ENCODE results near the gene TMEM143. TPM values are rescaled to one million over a fixed set of nuclear protein-coding genes. Genes with fewer than 3 reads are reported as not detected.

The TMEM143 gene
- total and polyA plus RNA-seq, 2 of the 8 experiments (the other 6 are each of a cell fraction or from before 2014, with no cell fraction given) = 14.2 to 19.1 TPM

- H3K4me2 ChIP-seq (ENCODE audit: insufficient read depth in 1 of 2, low read depth in 2 of 2, low read length in 2 of 2) = no peak overlapping the region
- no peaks in the 10 kb centered on the region for H3K79me1 ChIP-seq (ENCODE audit: low read depth, low read length)
- H4K5ac ChIP-seq (ENCODE audit: insufficient read length, low read depth, low read length) = no peak overlapping the region
- no peak overlapping the region for H4K91ac ChIP-seq (replicated peaks; ENCODE audit: insufficient read length, low read length)
- no peak overlapping the region for H3K23ac ChIP-seq (ENCODE audit: insufficient read length)
- no peak overlapping the region for H2AK5ac ChIP-seq (ENCODE audit: low read depth, low read length)
- H3K4me1 ChIP-seq (replicated peaks in 1 of 4; ENCODE audit: control insufficient read depth in 3 of 4, insufficient read depth in 4 of 4, low read length in 3 of 4) = no peaks in the 10 kb centered on the region; a peak in 1 of 7 replicates
- H3K23me2 ChIP-seq (ENCODE audit: low read depth, low read length) = no peaks in the 10 kb centered on the region
- no peak overlapping the region for H2AFZ ChIP-seq (ENCODE audit: low read length)
- no peak overlapping the region for H3K56ac ChIP-seq (replicated peaks; ENCODE audit: insufficient read length, low read depth, low read length)
- no peak overlapping the region for H4K8ac ChIP-seq (ENCODE audit: extremely low read depth, insufficient read depth, low read length)
- TF ChIP-seq JUND (IDR thresholded peaks at IDR 0.05; ENCODE audit: low read length) (no peak), SP1 (IDR thresholded peaks at IDR 0.05; ENCODE audit: low read depth, low read length) (no peak)
- no peak overlapping the region for H2BK120ac ChIP-seq (replicated peaks; ENCODE audit: low read depth, low read length)
- ChIA-PET CTCF (ENCODE audit: partially characterized antibody) (interaction anchor here (0.7 to 1.8 kb wide), 5 partner anchors 10 to 1092 kb away, joined by 3 to 9 read pairs (median 3); no protein-coding TSS in a partner anchor), POLR2A (ENCODE audit: partially characterized antibody) (interaction anchor here (1.1 to 1.4 kb wide), 2 partner anchors 29 to 118 kb away, joined by 3 read pairs; no protein-coding TSS in a partner anchor)
- H3K9me3 ChIP-seq (ENCODE audit: insufficient read depth in 2 of 2, low read depth in 1 of 2, low read length in 1 of 2) = no peaks in the 10 kb centered on the region
- H3K4me3 ChIP-seq (ENCODE audit: extremely low read depth in 1 of 4, insufficient read depth in 2 of 4, low read depth in 3 of 4, low read length in 4 of 4) = no peak overlapping the region
- WGBS, 2 experiments (ENCODE audit: extremely low coverage in 1 of 2, insufficient coverage in 1 of 2, insufficient read length in 1 of 2, insufficient replicate concordance in 2 of 2, low coverage in 1 of 2, low lambda C conversion rate in 2 of 2, missing lambda C conversion rate in 1 of 2) = 98% methylated on average over 5 of the region's 7 CpGs; no CpG with 5 or more reads in 1 of the 2 experiments
- no peak overlapping the region for H2BK5ac ChIP-seq (ENCODE audit: low read depth, low read length)
- H3K14ac ChIP-seq (ENCODE audit: insufficient read length) = no peak overlapping the region
- no peaks in the 10 kb centered on the region; a peak in 1 of 8 replicates for H3K36me3 ChIP-seq (ENCODE audit: control insufficient read depth in 2 of 4, insufficient read depth in 4 of 4, low read length in 3 of 4)
- DNase-seq (ENCODE audit: low read depth in 1 of 2, low spot score in 2 of 2) = no peak
- H4K20me1 ChIP-seq (replicated peaks in 1 of 2; ENCODE audit: control insufficient read depth in 1 of 2, insufficient read depth in 2 of 2, low read length in 2 of 2) = no peaks in the 10 kb centered on the region
- H3K9ac ChIP-seq (replicated peaks in 1 of 4; ENCODE audit: extremely low read depth in 1 of 4, low read depth in 3 of 4, low read length in 3 of 4) = no peak overlapping the region
- no peak for FAIRE-seq
- H2BK15ac ChIP-seq (ENCODE audit: low read length) = no peak overlapping the region
- H2BK20ac ChIP-seq (ENCODE audit: low read length) = no peak overlapping the region
- H3K18ac ChIP-seq (ENCODE audit: extremely low read depth, low read length) = no peak overlapping the region
- H3K4ac ChIP-seq (replicated peaks; ENCODE audit: insufficient read length, low read depth, low read length) = no peak overlapping the region
- H3K27me3 ChIP-seq (replicated peaks in 1 of 4; ENCODE audit: control insufficient read depth in 3 of 4, extremely low read depth in 1 of 4, insufficient read depth in 3 of 4, low read length in 3 of 4) = peaks cover 0 to 3% (median under 1%) of the 10 kb centered on the region in 4 experiments; a peak in 2 of 7 replicates
- H2BK12ac ChIP-seq (ENCODE audit: low read depth, low read length) = no peak overlapping the region
- no peaks in the 10 kb centered on the region for H3K79me2 ChIP-seq (ENCODE audit: control insufficient read depth in 1 of 2, insufficient read depth in 2 of 2, low read length in 2 of 2)
- H3K27ac ChIP-seq (ENCODE audit: low read depth, low read length) = no peak overlapping the region
Observed at GRCh38 chr19:48371367-48371766, 7.6 kb upstream of the TMEM143 start.
